Peyer's patch (tissue), 4 donors: Measurements from ENCODE around the gene DESI2. TPM values are rescaled to one million over a fixed set of nuclear protein-coding genes. Genes with fewer than 3 reads are reported as not detected.
"Not testable (repeated sequence)": the region's sequence is repeated elsewhere in the genome, so short reads cannot be mapped to it uniquely, and the experiment has no call there.

Source experiments
- DNase-seq, 3 donors: peaks; one replicate each; pipeline ENCODE4 v3.0.0-alpha.2; 2017 to 2019
- H3K27ac ChIP-seq, 4 donors: fragments of 200-600 bp; sonication (generic); one replicate each; pipeline ENCODE4 v1.5.1; 2016 to 2019
- H3K27me3 ChIP-seq, 2 donors: fragments of 200-600 bp; sonication (generic); one replicate each; pipeline ENCODE4 v1.5.1; 2019
- H3K36me3 ChIP-seq, 3 donors: fragments of 200-600 bp; sonication (generic); one replicate each; pipeline ENCODE4 v1.5.1; 2016 to 2019
- H3K4me1 ChIP-seq, 4 donors: fragments of 200-600 bp; sonication (generic); one replicate each; pipeline ENCODE4 v1.5.1; 2016 to 2019
- H3K4me3 ChIP-seq, 4 donors: fragments of 200-600 bp; sonication (generic); 1 replicate in 3 of 4; 2 replicates in 1 of 4; pipeline ENCODE4 v1.5.1; 2016 to 2019; ENCODE audit warnings: mild to moderate bottlenecking in 1 of 4
- H3K9me3 ChIP-seq, 4 donors: fragments of 200-600 bp; sonication (generic); one replicate each; pipeline ENCODE4 v1.5.1; 2016 to 2019; ENCODE audit warnings: mild to moderate bottlenecking in 1 of 4
- POLR2A ChIP-seq, 2 donors: fragments of 450-650 bp; IDR thresholded peaks; one replicate each; pipeline ENCODE4 v1.5.1; 2017; ENCODE audit warnings: antibody characterized with exemption in 2 of 2, mild to moderate bottlenecking in 2 of 2, moderate library complexity in 2 of 2
- total RNA-seq, 4 donors: library from RNA; depleted of rRNA; stranded (reverse); fragments of >200 nt; gene quantifications; one replicate each; pipeline ENCODE4 v1.1.0, GENCODE V29; 2016
- TF ChIP-seq, protein P1 (sequence below), 6 experiments: fragments of 450-650 bp in 4 of 6; fragments of 200-600 bp in 2 of 6; sonication (generic) in 1 of 6; IDR thresholded peaks; one replicate each; pipeline ENCODE4 v1.5.1; 2017 to 2019; ENCODE audit warnings: antibody characterized with exemption in 6 of 6, mild to moderate bottlenecking in 3 of 6, moderate library complexity in 1 of 6

DESI2 gene
- total RNA-seq, 4 donors from 2014 or later, result 19.8 to 41.0 (median 25.7) TPM

DNA sequence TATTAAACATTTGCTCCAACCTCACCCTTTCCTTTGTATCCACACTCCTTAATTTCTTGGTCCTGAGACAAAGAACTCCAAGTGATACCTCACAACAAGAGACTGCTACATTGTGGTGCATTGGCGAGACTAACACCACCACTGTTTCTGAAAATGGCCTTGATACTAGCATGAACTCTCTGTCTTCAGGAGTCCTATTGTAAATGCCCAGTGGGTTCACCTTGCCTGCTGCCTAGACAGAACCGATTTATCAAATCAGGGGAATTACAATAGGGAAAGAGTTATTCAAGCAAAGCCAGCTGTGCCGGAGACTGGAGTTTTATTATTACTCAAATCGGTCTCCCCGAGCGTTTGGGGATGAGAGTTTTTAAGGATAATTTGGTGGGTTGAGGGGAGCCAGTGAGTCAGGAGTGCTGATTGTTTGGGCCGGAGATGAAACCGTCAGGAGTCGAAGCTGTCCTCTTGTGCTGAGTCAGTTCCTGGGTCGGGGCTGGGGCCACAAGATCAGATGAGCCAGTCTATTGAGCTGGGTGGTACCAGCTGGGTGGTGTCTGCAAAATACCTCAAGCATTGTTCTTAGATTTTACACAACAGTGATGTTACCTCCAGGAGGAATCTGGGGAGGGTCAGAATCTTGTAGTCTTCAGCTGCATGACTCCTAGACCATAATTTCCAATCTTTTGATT lies 83.1 kb downstream of the DESI2 start:
- DNase-seq, result no peak
- Histone ChIP-seq H3K4me1 (no peaks in the 10 kb centered on the region), H3K27me3 (no peaks in the 10 kb centered on the region), H3K9me3 (no peaks in the 10 kb centered on the region), H3K36me3 (no peaks in the 10 kb centered on the region), H3K27ac (no peak overlapping the region), H3K4me3 (no peak overlapping the region)
- TF ChIP-seq, protein P1, sequence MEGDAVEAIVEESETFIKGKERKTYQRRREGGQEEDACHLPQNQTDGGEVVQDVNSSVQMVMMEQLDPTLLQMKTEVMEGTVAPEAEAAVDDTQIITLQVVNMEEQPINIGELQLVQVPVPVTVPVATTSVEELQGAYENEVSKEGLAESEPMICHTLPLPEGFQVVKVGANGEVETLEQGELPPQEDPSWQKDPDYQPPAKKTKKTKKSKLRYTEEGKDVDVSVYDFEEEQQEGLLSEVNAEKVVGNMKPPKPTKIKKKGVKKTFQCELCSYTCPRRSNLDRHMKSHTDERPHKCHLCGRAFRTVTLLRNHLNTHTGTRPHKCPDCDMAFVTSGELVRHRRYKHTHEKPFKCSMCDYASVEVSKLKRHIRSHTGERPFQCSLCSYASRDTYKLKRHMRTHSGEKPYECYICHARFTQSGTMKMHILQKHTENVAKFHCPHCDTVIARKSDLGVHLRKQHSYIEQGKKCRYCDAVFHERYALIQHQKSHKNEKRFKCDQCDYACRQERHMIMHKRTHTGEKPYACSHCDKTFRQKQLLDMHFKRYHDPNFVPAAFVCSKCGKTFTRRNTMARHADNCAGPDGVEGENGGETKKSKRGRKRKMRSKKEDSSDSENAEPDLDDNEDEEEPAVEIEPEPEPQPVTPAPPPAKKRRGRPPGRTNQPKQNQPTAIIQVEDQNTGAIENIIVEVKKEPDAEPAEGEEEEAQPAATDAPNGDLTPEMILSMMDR (IDR thresholded peaks at IDR 0.05), result no peak
- TF ChIP-seq POLR2A (IDR thresholded peaks at IDR 0.05), result no peak

DNA sequence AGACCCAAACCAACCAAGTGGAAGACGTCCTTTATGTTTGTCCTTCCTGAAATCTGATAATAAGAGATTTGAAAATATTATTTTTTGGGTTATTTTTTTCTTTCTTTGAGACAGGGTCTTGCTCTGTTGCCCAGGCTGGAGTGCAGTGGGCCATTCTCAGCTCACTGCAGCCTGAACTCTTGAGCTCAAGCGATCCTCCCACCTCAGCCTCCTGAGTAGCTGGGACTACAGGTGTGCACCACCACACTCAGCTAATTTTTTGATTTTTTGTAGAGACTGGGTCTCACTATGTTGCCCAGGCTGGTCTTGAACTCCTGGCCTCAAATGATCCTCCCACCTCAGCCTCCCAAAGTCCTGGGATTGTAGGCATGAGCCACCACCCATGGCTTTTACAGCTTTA lies 86.2 kb downstream of the DESI2 start:
- H3K27ac ChIP-seq, H3K4me3 ChIP-seq, DNase-seq, H3K9me3 ChIP-seq, H3K36me3 ChIP-seq, H3K27me3 ChIP-seq, H3K4me1 ChIP-seq: not testable (repeated sequence)

DNA sequence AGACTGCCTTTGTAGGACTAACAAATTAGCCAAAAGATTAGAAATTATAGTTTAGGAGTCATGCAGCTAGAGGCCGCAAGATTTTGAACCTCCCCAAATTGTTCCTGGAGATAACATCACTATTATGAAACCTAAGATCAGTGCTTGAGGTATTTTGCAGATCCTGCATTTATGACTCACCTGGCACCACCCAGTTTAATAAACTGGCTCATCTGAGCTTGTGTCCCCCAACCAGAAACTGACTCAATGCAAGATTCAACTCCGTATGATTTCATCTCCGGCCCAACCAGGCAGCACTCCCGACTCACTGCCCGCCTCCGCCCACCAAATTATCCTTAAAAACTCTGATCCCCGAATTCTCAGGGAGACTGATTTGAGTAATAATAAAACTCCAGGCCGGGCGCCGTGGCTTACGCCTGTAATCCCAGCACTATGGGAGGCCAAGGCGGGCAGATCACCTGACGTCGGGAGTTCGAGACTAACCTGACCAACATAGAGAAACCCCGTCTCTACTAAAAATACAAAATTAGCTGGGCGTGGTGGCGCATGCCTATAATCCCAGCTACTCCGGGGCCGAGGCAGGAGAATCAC lies 87.2 kb downstream of the DESI2 start:
- H3K4me1 ChIP-seq, H3K27me3 ChIP-seq, DNase-seq, H3K36me3 ChIP-seq, H3K27ac ChIP-seq, H3K4me3 ChIP-seq, H3K9me3 ChIP-seq: not testable (repeated sequence)

DNA sequence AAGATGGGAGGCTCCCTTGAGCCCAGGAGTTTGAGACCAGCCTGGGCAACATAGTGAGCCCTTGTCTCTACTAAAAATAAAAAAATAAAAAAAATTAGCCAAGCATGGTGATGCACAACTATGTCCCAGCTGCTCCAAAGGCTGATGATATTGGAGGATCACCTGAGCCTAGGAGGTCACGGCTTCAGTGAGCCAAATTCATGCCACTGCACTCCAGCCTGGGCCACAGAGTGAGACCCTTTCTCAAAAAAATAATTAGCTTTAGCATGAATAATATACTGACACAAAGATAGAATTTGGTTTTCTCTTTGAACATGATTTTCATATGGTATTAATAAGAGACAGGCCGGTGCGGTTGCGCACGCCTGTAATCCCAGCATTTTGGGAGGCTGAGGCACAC lies 88.8 kb downstream of the DESI2 start:
- H3K27me3 ChIP-seq, result no peaks in the 10 kb centered on the region
- no peak overlapping the region for H3K27ac ChIP-seq
- DNase-seq, result no peak
- no peak overlapping the region for H3K4me3 ChIP-seq
- H3K36me3 ChIP-seq, result no peaks in the 10 kb centered on the region
- no peaks in the 10 kb centered on the region for H3K4me1 ChIP-seq
- TF ChIP-seq, protein P1 (IDR thresholded peaks at IDR 0.05), result no peak
- TF ChIP-seq POLR2A (IDR thresholded peaks at IDR 0.05), result no peak
- no peaks in the 10 kb centered on the region for H3K9me3 ChIP-seq

DNA sequence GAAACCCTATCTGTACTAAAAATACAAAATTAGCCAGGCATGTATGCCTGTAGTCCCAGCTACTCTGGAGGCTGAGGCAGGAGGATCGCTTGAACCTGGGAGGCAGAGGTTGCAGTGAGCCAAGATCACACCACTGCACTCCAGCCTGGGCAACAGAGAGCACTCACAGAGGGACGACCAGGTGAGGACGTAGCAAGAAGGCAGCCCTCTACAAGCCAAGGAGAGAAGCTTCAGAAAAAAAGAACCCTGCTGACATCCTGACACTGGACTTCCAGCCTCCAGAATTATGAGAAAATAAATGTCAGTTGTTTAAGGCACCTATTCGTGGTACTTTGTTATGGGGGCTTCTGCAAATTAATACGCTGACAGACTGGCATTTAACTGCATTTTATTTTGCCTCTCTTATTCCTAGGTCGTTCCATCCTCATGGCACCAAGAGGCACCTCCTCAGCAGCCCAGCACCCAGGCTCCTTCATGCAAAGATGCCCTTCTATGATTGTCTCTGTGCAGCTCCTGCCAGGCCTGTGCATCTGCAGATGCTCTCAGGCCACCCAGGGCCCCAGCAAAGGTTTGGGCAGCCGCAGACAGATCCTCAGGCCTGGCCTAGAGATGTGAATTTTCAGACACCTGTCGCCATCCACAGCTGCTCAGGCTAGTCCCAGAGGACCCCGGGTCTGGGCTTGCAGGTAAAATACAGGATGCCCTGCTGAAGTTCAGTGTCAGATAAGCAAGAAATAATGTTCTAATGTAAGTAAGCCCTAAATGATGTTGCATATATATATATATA lies 96.5 kb downstream of the DESI2 start:
- Histone ChIP-seq H3K4me3 (no peak overlapping the region), H3K4me1 (no peaks in the 10 kb centered on the region), H3K27me3 (no peaks in the 10 kb centered on the region), H3K27ac (no peak overlapping the region), H3K36me3 (no peaks in the 10 kb centered on the region), H3K9me3 (no peaks in the 10 kb centered on the region)
- no peak for DNase-seq
- no peak for TF ChIP-seq POLR2A (IDR thresholded peaks at IDR 0.05)
- TF ChIP-seq, protein P1 (IDR thresholded peaks at IDR 0.05), result no peak

DNA sequence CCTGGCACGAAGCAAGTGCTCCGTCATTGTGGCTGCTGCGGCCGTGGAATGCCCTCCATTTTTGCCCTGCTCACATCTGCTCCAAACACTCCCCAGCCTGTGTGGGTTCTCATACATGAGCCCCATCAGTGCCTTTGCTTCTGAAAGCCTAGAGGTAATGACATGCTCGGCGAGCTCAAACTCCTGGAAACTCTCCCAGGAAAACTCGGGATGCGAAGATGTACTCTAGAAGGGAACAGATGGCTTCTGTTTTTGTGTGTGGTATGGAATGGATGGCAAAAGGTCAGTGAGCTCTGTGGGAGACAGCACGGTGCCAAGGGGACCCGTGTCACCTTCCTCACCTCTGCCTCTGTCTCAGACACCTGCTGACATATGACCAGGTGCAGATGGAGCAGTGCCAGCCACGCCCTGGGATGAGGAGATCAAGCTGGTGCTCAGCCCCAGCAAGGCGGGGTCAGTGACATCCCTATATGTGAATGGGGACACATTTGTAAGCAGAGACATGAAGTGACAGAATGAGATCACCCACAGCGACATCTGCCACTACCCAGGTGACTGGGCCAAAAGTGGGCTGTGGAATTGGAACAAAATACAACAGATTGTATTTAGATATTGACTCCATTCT lies 98.5 kb downstream of the DESI2 start:
- H3K27me3 ChIP-seq, result no peaks in the 10 kb centered on the region
- H3K4me3 ChIP-seq, result no peak overlapping the region
- no peak for TF ChIP-seq POLR2A (IDR thresholded peaks at IDR 0.05)
- TF ChIP-seq, protein P1 (IDR thresholded peaks at IDR 0.05), result no peak
- no peaks in the 10 kb centered on the region for H3K36me3 ChIP-seq
- no peak overlapping the region for H3K27ac ChIP-seq
- DNase-seq, result no peak
- H3K4me1 ChIP-seq, result no peaks in the 10 kb centered on the region
- H3K9me3 ChIP-seq, result no peaks in the 10 kb centered on the region
